ENCODE data around the gene EHF.

Gene EHF

GRCh38 chr11:34620820-34621792, at the start of gene EHF:
Gene EHF (plus strand): TSS chr11:34621093. CDS start chr11:34642631, 21,538 bp downstream.
- in situ Hi-C loops (cut with HindIII; ENCODE audit: low sequenced_read_pairs): no loop called here

GRCh38 chr11:34573537-34573936, 47.4 kb upstream of the EHF start:
- in situ Hi-C loops (cut with HindIII; ENCODE audit: low sequenced_read_pairs): no loop called here

GRCh38 chr11:34575261-34575660, 45.6 kb upstream of the EHF start:
- in situ Hi-C loops (cut with HindIII; ENCODE audit: low sequenced_read_pairs): no loop called here

- in situ Hi-C loops (cut with HindIII; ENCODE audit: low sequenced_read_pairs): no loop called here
Measured at GRCh38 chr11:34575671-34576070, 45.2 kb upstream of the EHF start.

GRCh38 chr11:34576331-34576730, 44.6 kb upstream of the EHF start:
- in situ Hi-C loops (cut with HindIII; ENCODE audit: low sequenced_read_pairs): no loop called here

GRCh38 chr11:34583818-34584217, 37.1 kb upstream of the EHF start:
- in situ Hi-C loops (cut with HindIII; ENCODE audit: low sequenced_read_pairs): no loop called here

- in situ Hi-C loops (cut with HindIII; ENCODE audit: low sequenced_read_pairs): loop anchor here (5.0 kb wide), 2 partner anchors 292 to 317 kb away; no protein-coding TSS in a partner anchor
Measured at GRCh38 chr11:34585304-34585734, 35.6 kb upstream of the EHF start.

- in situ Hi-C loops (cut with HindIII; ENCODE audit: low sequenced_read_pairs): loop anchor here (5.0 kb wide), 2 partner anchors 291 to 316 kb away; no protein-coding TSS in a partner anchor
Measured at GRCh38 chr11:34585735-34586487, 35.0 kb upstream of the EHF start.

GRCh38 chr11:34586488-34587281, 34.2 kb upstream of the EHF start:
- in situ Hi-C loops (cut with HindIII; ENCODE audit: low sequenced_read_pairs): loop anchor here (5.0 kb wide), 2 partner anchors 291 to 316 kb away; no protein-coding TSS in a partner anchor

GRCh38 chr11:34587282-34587677, 33.6 kb upstream of the EHF start:
- in situ Hi-C loops (cut with HindIII; ENCODE audit: low sequenced_read_pairs): loop anchor here (5.0 kb wide), 2 partner anchors 290 to 315 kb away; no protein-coding TSS in a partner anchor

GRCh38 chr11:34588023-34588422, 32.9 kb upstream of the EHF start:
- in situ Hi-C loops (cut with HindIII; ENCODE audit: low sequenced_read_pairs): loop anchor here (5.0 kb wide), 2 partner anchors 289 to 314 kb away; no protein-coding TSS in a partner anchor

GRCh38 chr11:34588701-34589100, 32.2 kb upstream of the EHF start:
- in situ Hi-C loops (cut with HindIII; ENCODE audit: low sequenced_read_pairs): loop anchor here (5.0 kb wide), 2 partner anchors 289 to 314 kb away; no protein-coding TSS in a partner anchor

GRCh38 chr11:34589177-34589576, 31.7 kb upstream of the EHF start:
- in situ Hi-C loops (cut with HindIII; ENCODE audit: low sequenced_read_pairs): loop anchor here (5.0 kb wide), 2 partner anchors 288 to 313 kb away; no protein-coding TSS in a partner anchor

- in situ Hi-C loops (cut with HindIII; ENCODE audit: low sequenced_read_pairs): no loop called here
Measured at GRCh38 chr11:34593085-34593484, 27.8 kb upstream of the EHF start.

- in situ Hi-C loops (cut with HindIII; ENCODE audit: low sequenced_read_pairs): no loop called here
Measured at GRCh38 chr11:34594603-34595002, 26.3 kb upstream of the EHF start.

- in situ Hi-C loops (cut with HindIII; ENCODE audit: low sequenced_read_pairs): no loop called here
Measured at GRCh38 chr11:34595391-34595790, 25.5 kb upstream of the EHF start.

- in situ Hi-C loops (cut with HindIII; ENCODE audit: low sequenced_read_pairs): no loop called here
Measured at GRCh38 chr11:34595960-34596644, 24.8 kb upstream of the EHF start.

- in situ Hi-C loops (cut with HindIII; ENCODE audit: low sequenced_read_pairs): no loop called here
Measured at GRCh38 chr11:34599406-34599945, 21.4 kb upstream of the EHF start.

- in situ Hi-C loops (cut with HindIII; ENCODE audit: low sequenced_read_pairs): no loop called here
Measured at GRCh38 chr11:34600339-34601084, 20.4 kb upstream of the EHF start.

Data from DLD1 (cell line).